NCI-H2196 (cell line): ENCODE measurements around the gene GGT5.
"Not testable (repeated sequence)": the region's sequence is repeated elsewhere in the genome, so short reads cannot be mapped to it uniquely, and the experiment has no call there.

Experiments
- DNase-seq: peaks from one replicate; lab custom pipeline; 2025; ENCODE audit not compliant: unreplicated experiment; lab: John Stamatoyannopoulos, UW

Gene GGT5

DNA sequence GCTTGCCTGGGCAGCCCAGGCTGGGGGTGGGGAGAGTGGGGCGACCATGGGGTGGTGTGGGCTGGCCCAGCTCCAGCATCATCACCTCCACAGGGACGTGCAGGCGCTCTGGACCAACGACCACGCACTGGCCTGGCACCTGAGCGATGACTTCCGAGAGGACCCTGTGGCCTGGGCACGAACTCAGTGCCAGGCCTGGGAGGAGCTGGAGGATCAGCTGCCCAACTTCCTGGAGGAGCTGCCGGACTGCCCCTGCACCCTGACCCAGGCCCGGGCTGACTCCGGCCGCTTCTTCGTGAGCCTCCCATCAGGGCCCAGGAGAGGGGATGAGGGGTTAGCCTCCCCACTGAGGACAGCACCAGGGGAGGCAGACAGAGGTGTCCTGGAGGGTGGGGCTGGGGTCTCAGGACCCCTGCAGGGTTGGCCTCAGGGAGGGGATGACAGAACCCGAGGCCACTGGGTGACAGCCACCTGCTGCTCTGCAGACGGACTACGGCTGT lies 59.8 kb downstream of the GGT5 start:
- DNase-seq, result no peak

DNA sequence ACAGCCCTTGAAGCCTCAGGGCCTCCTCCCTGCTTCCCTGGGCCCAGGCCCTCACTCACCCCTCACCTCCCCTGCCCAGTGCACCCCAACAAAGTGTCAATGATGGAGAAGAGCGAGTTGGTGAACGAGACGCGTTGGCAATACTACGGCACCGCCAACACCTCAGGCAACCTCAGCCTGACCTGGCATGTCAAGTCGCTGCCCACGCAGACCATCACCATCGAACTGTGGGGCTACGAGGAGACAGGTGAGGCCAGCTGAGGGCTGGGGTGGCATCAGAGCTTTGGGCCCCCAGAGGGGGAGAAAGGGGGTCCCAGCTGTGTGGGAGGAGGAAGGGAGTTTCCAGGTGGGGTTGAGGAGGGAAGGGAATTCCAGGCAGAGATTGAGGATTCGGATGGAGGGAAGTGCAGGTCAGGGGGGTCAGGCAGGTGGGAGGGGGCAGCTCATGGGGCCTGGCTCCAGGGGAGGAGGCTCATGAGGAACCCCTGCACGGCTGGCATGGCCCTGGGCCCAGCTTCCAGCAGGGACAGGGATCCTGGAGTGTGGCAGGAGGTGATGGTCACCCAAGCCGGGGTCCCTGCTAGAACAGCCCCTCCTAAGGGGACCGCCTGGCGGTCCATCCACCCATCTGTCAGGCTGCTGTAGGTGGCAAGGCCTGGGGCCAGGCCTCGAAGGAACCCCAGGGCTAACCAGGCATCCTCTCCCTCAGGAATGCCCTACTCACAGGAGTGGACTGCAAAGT lies 60.7 kb downstream of the GGT5 start:
- no peak for DNase-seq

DNA sequence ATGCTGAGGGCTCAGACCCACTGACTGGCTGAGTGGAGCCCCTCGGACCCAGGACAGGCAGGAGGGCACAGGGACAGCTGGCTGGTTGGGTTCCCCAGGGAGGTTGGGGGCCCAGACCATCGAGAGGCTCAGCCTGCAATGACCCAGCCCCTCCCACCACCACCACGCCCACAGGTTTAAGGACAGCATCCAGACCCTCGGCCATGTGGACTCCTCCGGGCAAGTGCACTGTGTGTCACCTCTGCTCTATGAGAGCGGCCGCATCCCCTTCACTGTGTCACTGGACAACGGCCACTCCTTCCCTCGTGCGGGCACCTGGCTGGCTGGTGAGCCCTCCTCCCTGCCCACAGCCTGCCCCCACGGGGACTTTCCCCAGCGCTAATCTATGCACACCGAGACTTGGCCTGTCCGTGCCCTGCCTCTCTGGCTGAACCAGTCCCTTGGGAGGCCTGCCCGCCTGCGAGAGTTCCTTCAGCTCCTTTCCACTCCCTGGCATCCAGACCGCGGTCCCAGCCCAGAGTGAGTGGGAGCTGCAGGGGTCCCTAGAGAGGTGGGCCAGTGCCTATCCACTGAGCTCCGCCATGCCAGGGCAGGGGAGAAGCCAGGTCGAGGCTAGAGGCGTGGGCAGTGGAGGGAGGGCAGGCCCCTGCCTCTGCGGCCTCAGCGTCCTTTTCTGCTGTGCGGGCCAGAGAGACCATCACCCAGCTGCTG lies 61.4 kb downstream of the GGT5 start:
- no peak for DNase-seq

DNA sequence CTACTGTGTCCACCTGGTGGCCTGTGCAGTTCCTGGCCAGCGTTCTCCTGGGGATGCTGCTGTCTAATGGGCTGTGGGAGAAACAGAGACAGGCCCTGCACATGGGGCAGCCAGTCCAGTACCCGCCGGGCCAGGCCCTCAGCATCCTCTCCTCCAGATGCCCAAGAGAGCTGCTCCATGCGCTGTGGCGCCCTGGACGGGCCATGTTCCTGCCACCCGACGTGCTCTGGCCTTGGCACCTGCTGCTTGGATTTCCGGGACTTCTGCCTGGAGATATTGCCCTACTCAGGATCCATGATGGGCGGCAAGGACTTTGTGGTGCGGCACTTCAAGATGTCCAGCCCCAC lies 62.0 kb downstream of the GGT5 start:
- not testable (repeated sequence) for DNase-seq

DNA sequence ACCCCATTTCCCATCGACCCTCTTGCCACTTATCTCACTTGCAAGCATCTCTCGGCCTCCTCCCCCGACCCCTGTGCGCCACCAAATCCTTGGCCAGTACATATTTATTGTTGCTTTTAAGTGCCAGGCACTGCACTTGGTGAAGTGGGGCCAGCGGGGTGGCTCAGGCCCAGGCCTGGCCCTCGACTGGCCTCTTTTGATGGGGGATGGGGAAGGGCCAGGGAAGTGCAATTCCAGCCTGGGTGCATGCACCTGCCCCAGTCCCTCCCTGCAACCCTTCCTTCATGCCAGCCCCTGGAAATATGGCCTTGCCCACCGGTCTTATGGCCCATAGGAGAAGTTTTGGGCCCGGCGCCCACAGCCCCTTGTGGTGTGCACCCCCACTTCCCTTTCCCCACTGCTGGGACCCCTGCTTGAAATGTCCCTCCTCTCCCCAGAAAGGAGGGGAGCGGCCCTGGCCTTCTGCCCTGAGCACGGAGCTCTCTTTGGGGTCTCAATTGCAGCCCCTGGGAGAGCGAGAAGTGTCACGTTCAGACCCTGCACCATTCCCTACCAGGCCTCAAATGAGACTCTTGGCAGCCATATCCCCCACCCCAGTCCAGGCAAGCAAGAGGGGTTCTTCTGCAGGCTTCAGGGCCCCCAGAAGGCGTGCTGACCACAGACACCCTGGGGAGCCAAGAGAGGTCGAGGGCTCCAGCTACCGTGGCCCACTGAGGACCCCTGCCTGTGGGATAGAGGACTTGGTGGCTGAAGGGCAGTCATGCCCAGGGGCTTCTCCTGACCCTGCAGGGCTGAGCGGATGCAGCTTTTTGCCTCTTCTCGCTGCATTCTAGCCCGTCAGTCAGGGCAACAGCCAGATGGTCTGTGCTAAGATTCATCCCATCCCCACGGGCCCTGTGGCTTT lies 62.6 kb downstream of the GGT5 start:
- DNase-seq, result no peak

DNA sequence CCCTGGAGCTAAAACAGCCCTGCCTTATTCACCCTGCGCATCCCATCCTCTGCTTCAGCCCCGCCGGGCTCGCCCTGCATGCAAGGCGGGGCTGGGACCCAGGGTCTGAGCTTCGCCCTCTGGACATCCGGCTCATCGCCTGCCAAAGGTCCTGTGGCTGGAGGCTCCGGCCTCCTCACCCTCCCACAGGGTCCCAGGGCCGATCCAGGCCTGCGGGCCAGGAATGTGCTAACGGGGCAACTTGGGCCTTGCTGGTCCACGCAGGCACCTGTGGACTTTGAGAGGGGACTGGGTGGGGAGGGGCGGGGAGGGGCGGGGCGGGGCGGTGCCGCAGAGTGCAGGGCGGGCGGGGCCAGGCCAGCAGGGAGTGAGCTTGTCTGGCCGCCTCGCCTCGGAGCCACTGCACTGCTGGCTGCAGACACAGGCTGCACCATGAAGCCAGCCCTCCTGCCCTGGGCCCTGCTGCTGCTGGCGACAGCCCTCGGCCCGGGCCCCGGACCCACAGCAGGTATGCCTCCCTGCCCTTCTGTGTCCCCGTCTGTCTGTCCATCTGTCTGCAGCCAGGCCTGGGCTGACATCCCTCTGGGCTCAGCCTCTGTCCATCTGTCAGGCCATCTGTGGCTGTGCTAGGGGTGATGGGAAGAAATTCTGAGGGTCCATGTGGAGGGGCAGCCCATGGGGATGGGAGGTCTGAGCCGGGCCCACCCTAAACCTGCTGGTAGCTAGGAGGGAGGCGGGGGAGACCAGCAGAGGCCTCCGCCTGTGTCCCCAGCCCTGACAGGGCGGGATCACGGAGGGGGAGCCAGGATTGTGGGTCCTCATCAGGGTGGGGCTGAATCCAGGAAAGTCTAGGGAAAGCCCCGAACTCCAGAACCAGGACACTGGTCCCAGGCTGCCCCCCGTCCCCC lies 63.5 kb downstream of the GGT5 start, which contains the start of gene SUSD2:
Gene SUSD2 (plus strand): TSS at position 400 of the 908 bp plus-strand sequence. CDS start 33 bp downstream, at position 433.
- DNase-seq, result no peak

DNA sequence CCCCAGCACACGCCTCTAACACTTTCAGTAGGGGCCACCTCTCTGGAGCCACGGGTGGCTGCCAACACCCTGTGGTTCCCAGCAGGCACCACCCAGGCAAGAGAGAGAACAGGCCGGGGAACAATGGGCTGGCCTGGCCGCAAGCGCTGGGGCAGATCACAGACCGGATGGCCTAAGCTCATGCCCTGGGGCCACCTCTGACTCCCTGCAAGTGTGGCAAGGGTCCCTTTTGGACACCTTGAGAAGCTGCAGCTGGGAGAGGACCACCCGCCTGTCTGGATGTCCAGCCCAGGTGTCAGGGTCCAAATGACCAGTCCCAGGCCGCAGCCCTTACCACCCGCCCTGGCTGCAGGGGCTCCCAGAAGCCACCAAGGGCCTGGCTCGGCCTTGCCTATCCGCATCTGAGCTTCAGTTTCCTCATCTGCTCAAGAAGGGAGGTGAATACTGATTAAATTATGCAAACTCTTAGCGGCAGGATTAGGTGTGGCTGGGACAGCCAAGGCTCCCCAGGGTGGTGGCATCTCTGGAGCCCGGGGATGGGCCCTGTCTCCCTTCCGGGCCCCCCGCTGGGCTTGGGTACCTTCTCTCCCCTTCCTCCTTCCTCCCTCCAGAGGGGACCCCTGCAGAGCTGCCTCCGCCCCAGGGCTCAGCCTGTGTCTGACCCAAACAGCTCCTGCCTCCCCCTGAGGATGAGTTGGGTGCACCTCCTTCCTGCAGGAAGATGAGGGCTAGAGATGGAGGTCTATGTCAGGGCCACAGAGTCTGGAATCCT lies 64.4 kb downstream of the GGT5 start:
- no peak for DNase-seq

DNA sequence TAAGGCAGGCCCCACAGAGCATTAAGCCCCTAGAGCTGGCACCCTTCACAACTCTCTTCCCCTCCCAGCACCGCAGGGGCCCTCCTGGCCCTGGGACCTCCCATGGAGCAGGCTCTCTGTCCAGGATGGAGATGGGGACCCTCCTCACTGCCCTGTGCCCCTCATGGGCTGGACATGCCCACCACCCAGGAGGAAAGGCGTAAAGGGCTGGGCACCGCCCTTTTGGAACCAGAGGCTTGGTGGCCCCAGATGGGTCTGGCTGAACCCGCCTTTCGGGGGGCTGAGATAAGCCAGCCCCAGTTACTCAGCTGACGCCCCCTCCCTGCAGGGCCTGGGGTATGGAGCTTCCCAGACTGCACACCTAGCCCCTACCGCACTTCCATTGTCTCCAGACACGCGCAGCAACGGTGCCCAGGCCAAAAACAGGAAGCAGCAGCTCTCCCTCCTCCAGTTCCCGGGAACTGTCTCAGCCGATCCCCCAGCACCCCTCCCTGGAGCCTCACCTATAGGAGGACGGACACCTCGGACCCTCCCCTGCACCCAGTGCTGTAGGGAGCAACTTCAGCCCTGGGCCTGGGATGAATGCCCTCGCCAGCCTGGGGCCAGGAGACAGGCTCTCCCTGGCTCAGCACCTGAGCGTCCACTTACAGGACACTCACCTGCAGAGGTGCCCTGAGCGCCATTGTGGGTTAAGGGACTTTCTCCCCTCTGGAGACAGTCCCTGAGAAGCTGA lies 65.2 kb downstream of the GGT5 start:
- no peak for DNase-seq

DNA sequence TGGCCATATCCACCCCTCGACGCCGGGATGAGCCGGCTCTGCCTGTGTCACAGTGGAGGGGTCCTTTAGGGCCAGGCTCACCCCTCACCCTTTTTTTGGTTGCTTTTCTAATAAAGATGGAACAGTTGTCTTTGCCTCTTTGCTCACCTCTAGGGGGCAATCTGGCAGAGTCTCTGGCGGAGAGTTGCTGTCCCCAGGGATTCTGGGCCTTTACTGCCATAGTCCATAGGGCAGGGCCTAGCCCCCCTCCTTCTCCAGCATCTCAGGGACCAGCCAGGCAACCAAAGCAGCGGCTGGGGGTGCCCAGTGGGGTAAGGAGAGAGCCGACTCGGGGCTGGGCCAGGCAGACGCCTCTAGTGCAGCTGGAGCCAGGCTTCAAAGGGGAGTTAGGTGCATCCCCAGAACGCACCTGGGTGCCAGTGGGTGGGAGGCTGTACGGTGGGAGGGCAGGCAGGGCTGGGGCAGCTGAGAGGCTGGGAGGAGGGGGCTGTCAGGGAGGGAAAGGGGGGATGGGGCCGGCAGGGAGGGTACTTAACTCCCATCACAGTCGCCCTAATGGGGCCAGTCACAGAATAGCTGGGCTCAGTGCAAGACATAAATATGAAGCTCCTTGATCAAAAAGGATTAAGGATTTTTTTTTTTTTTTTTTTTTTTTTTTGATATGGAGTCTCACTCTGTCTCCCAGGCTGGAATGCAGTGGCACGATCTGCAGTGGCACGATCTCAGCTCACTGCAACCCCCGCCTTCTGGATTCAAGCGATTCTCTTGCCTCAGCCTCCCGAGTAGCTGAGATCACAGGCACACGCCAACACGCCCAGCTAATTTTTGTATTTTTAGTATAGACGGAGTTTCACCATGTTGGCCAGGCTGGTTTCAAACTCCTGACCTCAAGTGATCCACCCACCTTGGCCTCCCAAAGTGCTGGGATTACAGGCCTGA lies 66.1 kb downstream of the GGT5 start:
- no peak for DNase-seq

DNA sequence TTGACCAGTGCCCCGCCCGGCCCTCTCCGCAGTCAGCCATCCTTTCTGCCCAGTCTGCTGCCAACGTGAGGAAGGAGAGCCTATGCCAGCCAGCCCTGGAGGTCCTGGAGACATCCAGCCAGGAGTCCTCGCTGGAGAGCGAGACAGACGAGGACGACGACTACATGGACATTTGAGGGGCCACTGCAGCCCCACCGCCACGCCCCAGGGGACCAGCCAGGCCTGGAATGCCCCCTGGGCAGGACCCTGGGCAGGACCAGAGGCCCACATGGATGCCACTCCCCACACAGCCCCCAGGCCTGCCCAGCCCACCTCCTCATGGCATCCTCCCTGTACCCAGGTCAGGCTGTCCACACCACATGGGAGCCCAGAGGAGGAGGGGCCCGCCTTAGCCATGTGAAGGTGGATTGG lies 66.9 kb downstream of the GGT5 start:
- no peak for DNase-seq

DNA sequence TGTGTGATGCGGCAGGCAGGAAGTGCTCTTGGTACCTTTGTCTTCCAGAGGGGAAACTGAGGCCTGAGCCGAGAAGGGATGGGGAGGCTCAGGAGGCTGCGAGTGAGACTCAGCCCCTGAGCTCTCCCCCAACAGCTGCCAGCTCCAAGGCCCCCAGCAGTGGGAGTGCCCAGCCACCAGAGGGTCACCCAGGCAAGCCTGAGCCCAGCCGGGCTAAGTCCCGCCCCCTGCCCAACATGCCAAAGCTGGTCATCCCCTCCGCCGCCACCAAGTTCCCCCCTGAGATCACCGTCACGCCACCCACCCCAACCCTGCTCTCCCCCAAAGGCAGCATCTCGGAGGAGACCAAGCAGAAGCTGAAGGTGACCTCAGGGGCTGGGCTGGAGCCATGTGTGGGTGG lies 67.4 kb downstream of the GGT5 start:
- DNase-seq, result no peak

DNA sequence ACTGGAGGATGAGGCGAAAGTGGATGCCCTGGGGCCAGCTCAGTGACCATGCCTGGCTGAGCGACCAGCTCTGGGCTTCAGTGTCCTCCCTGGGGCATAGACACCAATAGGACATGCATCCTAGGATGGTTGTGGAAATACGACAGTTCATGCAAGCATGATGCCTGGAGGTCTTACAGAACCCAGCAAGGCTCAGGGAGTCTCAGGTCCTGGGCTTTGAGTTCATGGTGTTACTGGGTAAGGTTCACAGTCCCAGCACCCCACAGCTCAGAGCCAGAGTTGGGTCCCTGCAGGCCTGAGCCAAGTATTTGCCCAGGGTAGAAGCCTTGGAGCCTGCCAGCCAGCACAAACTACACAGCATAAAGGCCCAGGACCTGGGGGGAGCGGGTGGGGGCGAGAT lies 67.8 kb downstream of the GGT5 start:
- no peak for DNase-seq

DNA sequence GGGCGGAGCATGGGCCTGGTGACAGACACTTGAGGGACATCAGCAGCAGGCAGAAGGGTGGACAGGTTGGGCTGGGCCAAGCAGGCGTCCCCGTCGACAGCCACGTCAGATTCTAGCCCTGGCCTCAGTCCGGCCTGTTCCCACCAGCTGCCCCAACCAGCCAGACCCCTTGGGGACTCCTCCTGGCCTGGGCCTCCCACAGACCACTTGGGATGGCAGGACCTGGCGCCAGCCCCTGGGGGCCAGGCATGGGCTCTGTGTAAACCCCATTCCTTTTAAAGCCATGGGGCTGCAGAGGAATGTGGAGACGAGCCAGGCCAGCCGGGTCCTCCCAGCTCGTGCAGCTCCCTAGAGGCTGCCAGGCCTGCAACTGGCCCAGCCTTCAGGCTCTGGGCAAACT lies 68.3 kb downstream of the GGT5 start:
- no peak for DNase-seq

DNA sequence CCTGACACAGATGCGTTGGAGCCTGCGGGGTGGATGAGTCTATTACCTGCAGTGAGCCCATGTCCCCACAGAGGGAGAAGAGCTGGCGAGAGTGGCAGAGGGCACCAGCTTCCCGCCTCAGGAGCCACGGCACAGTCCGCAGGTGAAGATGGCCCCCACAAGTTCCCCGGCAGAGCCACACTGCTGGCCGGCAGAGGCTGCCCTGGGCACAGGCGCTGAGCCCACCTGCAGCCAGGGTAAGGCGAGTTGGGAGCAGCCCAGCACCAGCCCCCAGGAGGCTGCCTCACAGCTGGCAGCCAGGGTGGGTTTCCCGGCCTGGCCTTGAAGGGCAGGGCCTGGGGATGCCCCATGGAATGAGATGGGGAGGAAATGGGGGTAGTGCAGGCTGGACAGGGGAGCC lies 68.8 kb downstream of the GGT5 start:
- no peak for DNase-seq

DNA sequence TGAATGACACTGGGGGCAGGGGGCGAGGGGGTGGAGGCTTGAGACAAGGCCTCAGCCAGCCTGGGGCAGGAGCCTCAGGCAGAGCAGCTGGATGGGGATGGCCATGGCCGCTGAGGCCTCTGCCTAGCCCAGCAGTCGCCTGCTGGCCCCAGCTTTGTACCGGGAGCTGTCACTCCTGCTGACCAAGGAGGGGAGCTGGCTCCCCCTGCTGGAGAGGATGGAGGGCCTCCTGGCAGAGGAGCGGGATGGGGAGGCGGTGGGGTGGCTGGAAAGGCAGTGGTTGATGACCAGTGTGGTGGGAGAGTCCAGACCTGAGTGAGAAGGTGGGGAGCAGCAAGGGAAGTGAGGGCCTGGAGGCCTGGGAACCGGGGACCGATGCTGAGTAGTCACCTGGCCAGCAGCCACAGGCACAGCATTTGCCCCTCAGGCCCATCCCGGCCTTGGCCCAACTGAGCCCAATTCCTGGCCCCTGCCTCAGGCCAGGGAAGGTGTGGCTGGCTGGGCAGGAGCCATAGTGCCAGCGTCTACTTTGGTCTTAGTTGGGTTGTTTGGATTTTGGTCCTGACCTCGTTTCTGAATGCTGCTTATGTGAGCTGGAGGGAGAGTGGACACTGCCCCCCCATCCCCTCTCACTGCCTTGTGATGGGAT lies 69.6 kb downstream of the GGT5 start:
- peak; percentile 35 for DNase-seq

DNA sequence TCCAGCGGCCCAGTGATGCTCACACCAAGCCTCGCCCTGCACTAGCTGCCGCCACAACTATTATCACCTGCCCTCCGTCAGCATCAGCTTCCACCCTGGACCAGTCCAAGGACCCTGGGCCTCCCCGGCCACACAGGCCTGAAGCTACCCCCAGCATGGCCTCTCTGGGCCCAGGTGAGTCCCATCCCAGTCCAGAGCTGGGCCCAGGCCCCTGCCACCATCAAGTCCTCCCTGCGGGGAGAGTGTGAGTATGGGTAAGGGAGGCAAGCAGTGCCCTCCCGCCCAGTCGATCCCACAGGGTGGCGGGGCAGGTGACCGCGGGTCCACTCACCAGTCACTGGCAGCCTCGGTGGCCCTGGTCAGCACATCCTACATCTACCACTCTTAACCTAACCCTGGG lies 73.1 kb downstream of the GGT5 start:
- DNase-seq, result no peak

DNA sequence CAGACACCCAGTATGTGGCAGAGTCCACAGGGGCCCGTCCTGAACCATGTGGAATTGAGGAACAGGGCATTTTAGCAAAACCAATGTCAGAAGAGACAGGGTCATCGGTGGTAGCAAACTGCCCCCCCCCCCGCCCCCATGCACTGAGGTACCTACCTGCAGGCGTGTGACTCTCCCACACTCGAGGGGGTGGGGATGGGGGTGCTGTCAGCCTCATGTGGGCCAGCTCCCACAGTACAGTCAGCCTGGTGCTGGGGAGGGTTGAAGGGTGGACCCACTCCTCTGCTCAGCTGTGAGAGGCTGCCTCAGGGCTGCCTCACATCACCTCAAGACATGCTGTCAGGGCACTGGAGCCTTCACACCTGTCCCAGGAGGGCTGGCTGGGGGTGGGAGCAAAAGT lies 74.2 kb downstream of the GGT5 start:
- no peak for DNase-seq
